HG03175 (cell line): Measurements from ENCODE around the gene STRN4.
"Not testable (repeated sequence)": the region's sequence is repeated elsewhere in the genome, so short reads cannot be mapped to it uniquely, and the experiment has no call there.

Experiments used
- ATAC-seq: cut with Tn5 transposase; IDR thresholded peaks from one replicate; pipeline ENCODE4 v1.9.1; 2021; ENCODE audit warnings: mild to moderate bottlenecking, moderate library complexity; ENCODE audit not compliant: unreplicated experiment

STRN4 gene, protein sequence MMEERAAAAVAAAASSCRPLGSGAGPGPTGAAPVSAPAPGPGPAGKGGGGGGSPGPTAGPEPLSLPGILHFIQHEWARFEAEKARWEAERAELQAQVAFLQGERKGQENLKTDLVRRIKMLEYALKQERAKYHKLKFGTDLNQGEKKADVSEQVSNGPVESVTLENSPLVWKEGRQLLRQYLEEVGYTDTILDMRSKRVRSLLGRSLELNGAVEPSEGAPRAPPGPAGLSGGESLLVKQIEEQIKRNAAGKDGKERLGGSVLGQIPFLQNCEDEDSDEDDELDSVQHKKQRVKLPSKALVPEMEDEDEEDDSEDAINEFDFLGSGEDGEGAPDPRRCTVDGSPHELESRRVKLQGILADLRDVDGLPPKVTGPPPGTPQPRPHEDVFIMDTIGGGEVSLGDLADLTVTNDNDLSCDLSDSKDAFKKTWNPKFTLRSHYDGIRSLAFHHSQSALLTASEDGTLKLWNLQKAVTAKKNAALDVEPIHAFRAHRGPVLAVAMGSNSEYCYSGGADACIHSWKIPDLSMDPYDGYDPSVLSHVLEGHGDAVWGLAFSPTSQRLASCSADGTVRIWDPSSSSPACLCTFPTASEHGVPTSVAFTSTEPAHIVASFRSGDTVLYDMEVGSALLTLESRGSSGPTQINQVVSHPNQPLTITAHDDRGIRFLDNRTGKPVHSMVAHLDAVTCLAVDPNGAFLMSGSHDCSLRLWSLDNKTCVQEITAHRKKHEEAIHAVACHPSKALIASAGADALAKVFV

DNA sequence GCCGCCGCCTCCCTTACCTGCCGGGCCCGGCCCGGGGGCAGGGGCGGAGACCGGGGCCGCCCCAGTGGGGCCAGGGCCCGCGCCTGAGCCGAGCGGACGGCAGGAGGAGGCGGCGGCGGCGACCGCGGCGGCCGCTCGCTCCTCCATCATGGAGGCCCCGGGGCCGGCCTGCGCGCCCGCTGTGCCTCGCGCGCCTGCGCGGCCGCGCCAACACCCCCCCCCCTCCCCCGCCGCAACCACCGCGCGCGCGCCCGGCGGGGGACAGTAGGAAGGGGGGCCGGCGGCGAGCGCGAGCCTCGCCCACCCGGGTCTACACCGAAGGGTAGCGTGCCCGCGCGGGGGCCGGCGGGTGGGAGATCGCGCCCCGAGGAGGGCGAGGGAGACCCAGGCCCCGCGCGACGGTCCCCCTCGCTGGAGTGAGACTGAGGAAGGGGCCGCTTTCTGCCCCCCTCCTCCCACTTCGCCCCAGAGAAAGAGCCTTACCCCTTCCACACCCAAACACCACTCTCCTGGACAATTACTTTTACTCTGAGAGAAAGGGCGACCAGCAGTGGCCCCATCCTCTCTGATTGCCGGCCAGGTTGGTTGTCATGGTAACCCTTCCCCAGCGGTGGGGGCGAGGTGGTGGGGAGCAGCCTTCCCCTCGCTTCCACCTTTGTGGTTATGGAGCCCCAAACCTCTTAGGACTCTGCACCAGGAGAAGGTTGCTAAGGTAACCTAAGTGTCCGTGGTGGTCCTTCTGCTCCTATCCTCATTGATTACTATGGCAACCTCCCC is at the start of gene STRN4:
STRN4 (minus strand) TSS at position 170 of the 777 bp plus-strand sequence; CDS start at position 150, 20 bp downstream.
- ATAC-seq = peak; percentile 36

DNA sequence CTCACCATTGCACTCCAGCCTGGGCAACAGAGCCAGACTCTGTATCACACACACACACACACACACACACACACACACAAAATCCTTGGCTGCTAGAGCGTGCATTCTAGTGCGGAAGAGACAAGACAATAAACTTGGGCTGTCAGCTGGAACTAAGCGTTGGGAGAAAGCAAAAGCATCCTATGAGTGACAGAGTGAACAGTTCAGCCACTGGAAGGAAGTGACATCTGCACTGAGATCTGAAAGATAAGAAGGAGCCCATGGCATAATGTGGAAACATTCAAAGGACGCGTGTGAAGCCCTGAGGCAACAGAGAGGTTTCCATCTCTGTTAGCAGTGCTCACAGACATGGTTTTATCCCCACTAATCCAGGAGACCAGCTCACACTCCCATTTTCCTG is 45.7 kb upstream of the STRN4 start:
- ATAC-seq = no peak

DNA sequence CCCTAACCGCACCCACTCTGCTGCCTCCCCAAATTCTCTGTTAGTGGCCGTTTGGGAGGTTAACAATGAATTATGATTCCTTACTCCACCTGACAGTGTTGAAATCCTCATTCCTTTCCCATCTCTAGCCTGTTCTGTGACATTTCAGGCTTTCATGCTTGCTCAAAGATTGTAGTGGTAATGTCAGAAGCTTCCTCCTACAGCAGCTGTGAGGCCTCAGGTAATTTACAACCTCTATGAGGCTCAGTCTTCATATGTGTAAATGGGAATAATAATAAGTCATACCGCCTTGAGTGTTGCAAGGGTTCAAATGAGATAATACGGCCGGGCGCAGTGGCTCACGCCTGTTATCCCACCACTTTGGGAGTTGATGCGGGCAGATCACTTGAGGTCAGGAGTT is 43.1 kb upstream of the STRN4 start:
- no peak for ATAC-seq

DNA sequence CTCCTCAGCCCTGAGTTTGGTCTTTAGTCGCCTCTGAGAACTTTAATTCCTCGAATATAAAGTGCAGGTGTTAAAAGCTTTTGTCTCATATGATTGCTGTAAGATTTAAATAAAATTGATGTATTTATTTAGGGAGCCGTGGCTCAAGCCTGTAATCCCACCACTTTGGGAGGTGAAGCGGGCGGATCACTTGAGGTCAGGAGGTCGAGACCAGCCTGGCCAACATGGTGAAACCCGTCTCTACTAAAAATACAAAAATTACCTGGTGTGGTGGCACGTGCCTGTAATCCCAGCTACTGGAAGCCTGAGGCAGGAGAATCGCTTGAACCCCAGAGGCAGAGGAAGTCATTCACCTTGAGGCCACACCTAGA is 42.7 kb upstream of the STRN4 start:
- ATAC-seq = no peak

DNA sequence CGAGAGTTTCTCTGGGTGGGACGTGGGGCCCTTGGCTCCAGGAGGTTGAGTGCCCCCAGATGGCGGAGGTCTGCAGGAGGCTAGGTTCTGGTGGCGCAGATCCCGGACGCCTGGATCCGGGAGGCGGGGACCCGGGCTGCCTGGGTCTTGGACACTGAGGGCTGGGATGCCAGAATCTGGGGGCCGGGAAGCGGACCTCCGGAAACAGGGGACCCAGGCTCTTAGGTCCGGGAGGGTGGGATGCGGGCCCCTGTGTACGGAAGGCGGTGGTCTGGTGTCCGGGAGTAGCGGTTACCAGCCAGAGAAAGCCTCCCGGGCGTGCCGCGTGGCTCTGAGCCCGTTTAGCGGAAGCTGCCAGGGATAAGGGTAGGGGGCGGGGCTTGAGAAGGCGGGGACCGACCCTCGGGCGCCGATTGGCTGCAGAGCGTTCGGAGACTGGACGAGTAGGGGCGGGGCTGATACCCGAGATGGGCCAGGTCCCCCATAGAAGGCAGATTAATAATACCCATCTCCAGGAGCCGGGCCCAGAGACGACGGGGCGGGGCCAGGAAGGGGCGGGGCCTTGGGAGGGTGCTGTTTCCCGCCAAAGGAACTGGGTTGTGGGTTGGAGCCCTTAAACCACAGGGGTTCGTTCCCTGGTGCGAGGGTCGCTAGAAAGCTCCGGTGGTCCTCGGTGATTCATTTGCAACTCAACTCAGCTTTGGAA is 42.2 kb upstream of the STRN4 start, which contains the start of gene SLC1A5:
SLC1A5 (minus strand) TSS at position 333 of the 706 bp plus-strand sequence. CDS start 629 bp downstream, outside the sequence.
- ATAC-seq = peak; percentile 65

DNA sequence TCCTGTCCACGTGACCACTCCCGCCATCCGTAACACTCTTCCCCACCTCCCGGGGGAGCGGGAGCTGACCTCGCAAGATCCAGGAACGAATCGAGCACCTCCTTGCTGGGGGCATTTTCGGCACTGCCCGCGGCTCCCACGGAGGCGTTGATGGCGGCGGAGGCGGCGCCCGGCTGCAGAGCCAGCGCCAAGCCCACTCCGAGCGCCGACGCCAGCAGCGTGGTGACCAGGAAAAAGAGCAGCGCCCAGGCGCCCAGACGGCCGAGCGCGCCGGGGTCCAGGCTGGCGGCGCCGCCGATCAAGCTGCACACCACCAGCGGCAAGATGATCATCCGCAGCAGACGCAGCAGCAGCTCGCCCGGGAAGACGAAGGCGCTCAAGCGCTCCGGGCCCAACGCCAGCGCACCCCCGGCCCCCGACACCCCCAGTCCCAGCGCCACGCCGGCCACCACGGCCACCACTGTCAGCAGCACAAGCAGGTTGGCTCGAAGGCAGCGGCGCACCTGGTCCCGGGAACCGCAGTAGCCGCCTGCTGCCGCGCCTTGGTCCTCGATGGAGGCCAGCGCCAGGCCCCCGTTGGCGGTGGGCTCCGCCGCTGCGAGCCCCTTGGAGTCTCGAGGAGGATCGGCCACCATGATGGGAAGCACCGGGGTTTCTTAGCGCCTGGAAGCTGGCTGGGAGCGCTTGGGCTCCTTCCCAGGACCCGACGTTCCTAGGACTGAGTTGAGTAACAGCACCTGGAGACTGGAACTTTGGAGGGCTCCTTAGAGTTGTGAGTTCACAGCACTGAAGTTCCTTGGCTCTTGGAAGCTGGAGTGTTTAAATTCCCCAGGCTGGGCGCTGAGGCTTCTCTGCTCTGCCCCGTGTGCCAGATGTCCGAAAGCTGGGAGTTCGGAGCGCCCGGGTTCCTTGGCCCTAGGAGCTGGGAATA is 41.3 kb upstream of the STRN4 start:
- ATAC-seq = no peak

DNA sequence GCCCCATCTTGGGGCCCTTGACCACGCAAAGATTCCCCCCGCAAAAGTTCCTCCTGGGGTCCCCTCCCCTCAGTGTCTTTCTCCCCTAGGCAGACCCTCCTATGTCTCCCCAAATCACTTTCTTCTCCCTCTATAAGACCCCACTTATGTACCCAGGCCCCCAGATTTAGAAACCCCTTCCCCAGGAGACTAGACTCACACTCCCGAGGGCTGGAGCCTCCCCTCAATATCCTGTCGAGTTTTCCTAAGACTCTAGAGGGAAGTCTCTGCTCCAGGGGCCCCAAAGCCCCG is 40.7 kb upstream of the STRN4 start:
- no peak for ATAC-seq

DNA sequence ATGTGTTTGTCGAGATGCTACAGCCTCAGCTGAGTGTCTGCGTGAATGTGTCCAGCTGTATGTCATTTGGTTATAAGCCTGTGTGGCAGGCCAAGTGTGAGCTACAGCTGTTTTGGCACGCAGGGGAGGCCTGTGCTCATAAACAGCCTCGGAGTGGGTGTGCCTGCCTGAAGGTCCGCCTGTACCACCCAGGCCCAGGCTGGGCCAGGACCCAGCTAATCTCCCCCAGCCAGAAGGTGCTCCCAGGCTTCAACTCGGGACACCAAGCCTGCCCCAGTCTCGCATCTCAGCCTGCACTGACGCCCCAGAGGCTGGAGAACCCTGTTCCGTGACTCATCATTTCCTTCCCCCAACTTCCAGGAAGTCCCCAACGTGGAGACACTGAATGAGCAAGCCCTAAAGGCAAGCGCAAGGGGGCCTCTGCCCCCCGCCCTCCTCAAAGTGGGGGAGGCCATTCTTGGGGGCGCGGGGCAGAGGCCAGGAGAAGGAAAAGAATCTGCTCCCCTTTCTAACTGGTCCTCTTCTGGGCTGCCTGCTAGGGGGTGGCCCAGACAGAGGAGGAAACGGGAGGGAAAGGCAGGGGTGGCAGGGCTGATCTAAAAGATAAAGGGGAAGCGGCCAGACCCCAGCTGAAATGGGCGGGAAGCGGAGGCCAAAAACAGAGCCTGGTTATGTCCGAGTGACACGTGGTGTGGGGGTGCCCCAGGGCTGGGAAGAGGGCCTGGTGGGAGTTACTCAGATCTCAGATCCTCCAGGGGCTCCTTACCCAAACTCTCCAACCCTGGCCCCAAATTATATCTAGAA is 40.2 kb upstream of the STRN4 start:
- ATAC-seq = peak; percentile 34

DNA sequence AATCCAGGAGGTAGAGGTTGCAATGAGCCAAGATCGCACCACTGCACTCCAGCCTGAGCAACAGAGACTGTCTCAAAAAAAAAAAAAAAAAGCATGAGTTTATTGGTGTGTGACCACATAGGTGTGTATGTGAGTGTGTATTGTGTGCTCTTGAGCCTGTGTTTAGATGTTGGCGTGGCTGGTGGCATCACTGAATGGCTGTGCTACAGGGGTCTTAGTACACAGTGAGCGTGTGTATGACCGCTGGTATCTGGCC is 39.7 kb upstream of the STRN4 start:
- ATAC-seq = no peak

DNA sequence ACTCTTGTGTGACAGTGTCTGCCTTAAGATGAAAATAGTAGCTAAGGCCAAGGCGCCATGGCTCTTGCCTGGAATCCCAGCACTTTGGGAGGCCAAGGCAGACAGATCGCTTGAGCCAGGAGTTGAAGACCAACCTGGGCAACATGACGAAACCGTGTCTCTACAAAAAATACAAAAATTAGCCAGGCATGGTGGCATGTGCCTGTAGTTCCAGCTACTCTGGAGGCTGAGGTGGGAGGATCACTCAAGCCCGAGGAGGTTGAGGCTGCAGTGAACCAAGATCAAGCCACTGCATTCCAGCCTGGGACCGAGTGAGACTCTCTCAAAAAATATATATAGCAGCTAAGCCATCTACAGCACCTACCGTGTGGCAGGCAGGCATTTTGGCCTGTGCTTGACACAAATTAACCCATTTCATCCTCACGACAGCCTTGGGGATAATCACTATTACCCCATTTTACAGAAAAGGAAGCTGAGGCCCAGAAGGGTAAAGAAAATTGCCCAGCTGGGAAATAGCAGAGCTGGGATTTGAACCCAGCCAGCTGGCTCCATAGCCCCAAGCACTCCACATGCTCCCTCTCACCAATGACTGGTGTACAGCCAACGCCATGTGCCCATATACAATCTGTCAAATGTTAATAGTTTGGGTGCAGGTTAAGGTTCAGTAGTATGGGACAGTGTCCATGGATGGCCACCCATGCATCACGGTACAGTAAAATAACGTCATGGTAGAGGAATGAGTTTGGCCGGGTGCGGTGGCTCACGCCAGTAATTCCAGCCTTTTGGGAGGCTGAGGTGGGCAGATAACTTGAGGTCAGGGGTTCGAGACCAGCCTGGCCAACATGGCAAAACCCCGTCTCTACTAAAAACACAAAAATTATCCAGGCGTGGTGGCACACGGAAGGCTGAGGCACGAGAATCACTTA is 39.1 kb upstream of the STRN4 start:
- ATAC-seq = no peak

DNA sequence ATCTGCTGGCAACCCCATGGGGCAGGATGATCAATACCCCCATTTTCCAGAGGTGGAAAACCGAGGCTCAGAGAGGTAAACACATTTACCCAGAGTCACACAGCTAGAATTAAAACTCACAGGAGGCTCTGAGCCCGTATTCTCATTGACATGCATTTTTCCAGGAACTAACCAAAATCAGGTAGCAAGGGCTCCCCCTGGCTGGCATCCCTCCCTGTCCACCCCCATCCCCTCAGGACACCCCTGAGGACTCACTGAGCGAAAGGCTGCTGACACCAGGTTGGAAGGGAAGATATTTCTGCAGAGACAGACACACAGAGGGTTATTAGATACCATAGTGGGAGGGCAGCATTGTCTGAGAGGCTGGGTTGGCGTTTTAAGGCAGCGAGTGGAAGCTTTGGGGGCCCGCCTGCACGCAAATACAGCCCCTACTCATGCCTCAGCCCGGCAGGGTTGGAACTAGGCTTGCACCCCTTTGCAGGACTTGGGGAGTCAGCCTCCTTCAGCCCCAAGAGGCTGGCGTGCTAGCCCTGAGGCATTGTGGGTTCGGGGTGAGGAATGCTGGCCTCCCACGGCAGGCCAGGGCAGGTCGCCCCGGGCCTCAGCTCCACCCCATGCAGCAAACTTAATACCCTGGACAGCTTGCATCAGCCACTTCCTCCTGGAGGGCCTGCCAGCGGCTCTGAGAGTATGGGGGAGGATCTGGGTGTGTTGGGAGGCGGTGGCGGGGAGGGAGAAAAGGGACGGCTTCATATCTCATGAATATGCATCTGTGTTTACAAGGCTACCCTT is 38.2 kb upstream of the STRN4 start:
- peak; percentile 26 for ATAC-seq

DNA sequence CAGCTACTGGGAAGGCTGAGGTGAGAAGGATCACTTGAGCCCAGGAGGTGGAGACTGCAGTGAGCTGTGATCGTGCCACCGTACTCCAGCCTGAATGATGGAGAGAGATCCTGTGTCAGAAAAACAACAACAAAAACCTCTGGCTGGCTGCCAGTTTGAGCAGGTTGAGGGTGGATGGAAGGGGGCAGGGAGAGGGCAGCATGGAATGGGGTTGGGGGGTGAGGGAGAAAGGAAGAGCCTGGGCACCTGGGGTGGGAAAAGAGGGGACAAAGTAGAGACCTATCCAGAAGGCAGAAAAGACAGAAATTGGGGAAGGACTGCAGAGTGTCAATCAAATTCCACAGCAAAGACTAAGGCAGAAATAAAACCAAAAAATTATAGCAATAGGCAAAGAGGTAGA is 37.4 kb upstream of the STRN4 start:
- ATAC-seq = no peak

DNA sequence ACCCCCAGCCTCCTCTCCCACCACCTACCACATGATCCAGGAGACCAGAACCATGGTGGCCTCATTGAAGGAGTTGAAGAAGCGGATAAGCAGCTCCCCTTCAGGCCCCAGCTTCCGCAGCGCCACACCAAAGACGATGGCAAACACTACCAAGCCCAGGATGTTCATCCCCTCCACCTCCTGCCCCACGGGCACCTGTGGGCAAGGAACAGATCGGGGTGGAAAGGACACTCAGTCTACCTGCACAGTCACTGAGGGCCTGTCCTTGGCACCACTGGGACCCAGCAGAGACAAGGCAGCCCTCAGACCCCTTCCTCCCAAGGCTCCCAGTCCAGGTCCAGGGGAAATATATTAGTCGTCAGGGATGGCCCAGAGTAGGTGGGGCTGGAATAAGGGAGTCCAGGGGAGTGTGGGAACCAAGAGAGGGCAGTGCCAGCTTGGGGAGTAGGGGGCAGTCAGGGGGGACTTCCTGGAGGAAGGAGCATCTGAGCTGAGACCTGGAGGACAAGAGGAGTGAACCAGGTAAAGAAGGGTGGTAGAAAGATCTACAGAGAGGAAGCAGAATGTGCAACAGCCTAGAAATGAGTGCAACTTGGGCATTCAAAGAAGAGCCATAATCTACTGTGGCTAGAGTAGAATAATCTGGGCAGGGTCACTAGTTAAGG is 36.2 kb upstream of the STRN4 start:
- ATAC-seq = no peak

DNA sequence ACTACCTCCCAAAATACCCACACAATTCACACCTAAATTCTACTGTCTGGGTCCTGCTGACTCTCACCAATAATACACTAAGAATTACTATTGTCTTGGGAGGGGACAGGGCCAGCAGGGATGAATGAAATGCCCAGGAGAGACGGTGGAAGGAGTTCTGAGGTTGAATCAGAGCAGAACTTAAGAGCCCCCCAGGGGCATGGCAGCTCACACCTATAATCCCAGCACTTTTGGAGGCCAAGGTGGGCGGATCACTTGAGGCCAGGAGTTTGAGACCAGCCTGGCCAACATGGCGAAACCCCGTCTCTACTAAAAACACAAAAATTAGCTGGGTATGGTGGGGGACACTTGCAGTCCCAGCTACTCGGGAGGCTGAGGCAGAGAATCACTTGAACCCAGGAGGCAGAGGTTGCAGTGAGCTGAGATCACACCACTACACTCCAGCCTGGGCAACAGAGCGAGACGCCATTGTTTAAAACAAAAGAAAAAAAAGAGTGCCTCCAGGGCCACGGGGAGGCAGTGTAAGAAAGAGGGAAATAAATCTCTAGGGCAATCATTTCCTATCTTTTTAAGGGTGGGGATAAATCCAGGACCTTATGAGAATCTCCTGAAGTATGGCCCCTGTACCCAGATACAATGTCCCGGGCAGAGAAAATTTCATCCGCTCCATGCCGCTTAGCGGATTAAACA is 31.9 kb upstream of the STRN4 start:
- not testable (repeated sequence) for ATAC-seq

DNA sequence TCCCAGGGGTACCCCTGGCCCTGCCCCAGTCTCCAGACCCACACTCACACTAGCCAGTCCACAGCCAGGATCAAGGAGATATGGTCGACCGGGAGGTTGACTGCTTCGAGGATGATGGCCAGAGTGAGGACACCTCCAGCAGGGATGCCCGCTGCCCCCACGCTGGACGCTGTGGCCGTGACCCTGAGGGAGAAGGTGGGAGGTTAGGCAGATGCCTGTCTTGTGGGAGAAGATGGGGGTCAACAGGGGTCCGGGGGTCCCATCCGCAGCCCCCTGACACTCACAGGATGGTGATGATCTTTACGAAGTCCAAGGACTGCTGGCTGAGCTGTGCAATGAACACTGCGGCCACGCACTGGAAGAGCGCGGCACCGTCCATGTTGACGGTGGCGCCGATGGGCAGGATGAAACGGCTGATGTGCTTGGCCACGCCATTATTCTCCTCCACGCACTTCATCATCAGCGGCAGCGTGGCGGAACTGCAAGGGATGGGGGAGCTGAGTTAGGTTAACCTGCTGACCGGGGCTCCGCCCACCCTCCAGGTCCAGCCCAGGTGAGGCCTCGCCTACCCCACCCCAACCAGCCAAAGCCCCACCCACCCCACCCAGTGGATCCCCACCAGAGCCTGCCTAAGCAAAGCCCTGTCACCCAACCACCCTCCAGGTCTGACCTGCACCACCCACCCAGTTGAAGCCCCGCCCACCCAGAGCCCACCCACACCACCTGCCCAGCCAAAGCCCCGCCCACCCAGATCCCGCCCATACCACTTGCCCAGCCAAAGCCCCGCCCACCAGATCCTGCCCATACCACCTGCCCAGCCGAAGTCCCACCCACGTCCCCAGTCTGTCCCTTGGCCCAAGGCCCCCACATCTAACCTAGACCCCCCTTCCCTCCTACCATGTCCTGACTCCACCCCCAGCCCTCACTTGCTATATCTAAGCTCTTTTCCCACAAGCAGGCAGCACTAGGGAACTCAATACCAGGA is 31.0 kb upstream of the STRN4 start:
- ATAC-seq = no peak
